ENCODE measurements around the gene SMAD5.

The SMAD5 gene

GRCh38 chr5:136205941-136206340 lies 73.3 kb downstream of the SMAD5 start:
- TF ChIP-seq POU2F2 (IDR thresholded peaks at IDR 0.05; ENCODE audit: low read depth, low read length) (no peak), TAF1 (IDR thresholded peaks at IDR 0.05; ENCODE audit: low read depth, low read length) (no peak), POLR2AphosphoS5 (IDR thresholded peaks at IDR 0.05; ENCODE audit: low read depth, low read length) (no peak), POLR2A (IDR thresholded peaks at IDR 0.05; ENCODE audit: low read depth, low read length) (no peak), PAX5 (IDR thresholded peaks at IDR 0.05; ENCODE audit: insufficient read depth, low read length, severe bottlenecking) (no peak), SPI1 (IDR thresholded peaks at IDR 0.05; ENCODE audit: low read depth, low read length) (no peak)
- DNase-seq (ENCODE audit: insufficient read length, low spot score) (no peak), FAIRE-seq (no peak)

- FAIRE-seq, result no peak
- no peak for TF ChIP-seq SPI1 (IDR thresholded peaks at IDR 0.05; ENCODE audit: low read depth, low read length)
- TF ChIP-seq POLR2A (IDR thresholded peaks at IDR 0.05; ENCODE audit: low read depth, low read length), result no peak
- no peak for TF ChIP-seq PAX5 (IDR thresholded peaks at IDR 0.05; ENCODE audit: insufficient read depth, low read length, severe bottlenecking)
- no peak for TF ChIP-seq POU2F2 (IDR thresholded peaks at IDR 0.05; ENCODE audit: low read depth, low read length)
- no peak for TF ChIP-seq POLR2AphosphoS5 (IDR thresholded peaks at IDR 0.05; ENCODE audit: low read depth, low read length)
- no peak for TF ChIP-seq TAF1 (IDR thresholded peaks at IDR 0.05; ENCODE audit: low read depth, low read length)
- no peak for DNase-seq (ENCODE audit: insufficient read length, low spot score)
Observed at GRCh38 chr5:136206361-136206760, 73.7 kb downstream of the SMAD5 start.

GRCh38 chr5:136207631-136208030 lies 75.0 kb downstream of the SMAD5 start:
- no peak for TF ChIP-seq POLR2A (IDR thresholded peaks at IDR 0.05; ENCODE audit: low read depth, low read length)
- TF ChIP-seq SPI1 (IDR thresholded peaks at IDR 0.05; ENCODE audit: low read depth, low read length), result no peak
- no peak for TF ChIP-seq POLR2AphosphoS5 (IDR thresholded peaks at IDR 0.05; ENCODE audit: low read depth, low read length)
- no peak for TF ChIP-seq PAX5 (IDR thresholded peaks at IDR 0.05; ENCODE audit: insufficient read depth, low read length, severe bottlenecking)
- no peak for TF ChIP-seq POU2F2 (IDR thresholded peaks at IDR 0.05; ENCODE audit: low read depth, low read length)
- TF ChIP-seq TAF1 (IDR thresholded peaks at IDR 0.05; ENCODE audit: low read depth, low read length), result no peak
- FAIRE-seq, result no peak
- no peak for DNase-seq (ENCODE audit: insufficient read length, low spot score)

- no peak for FAIRE-seq
- DNase-seq (ENCODE audit: insufficient read length, low spot score), result no peak
- TF ChIP-seq PAX5 (IDR thresholded peaks at IDR 0.05; ENCODE audit: insufficient read depth, low read length, severe bottlenecking) (no peak), TAF1 (IDR thresholded peaks at IDR 0.05; ENCODE audit: low read depth, low read length) (no peak)
Observed at GRCh38 chr5:136208916-136209315, 76.3 kb downstream of the SMAD5 start.

- FAIRE-seq (no peak), DNase-seq (ENCODE audit: insufficient read length, low spot score) (no peak)
- no peak for TF ChIP-seq POLR2A (IDR thresholded peaks at IDR 0.05; ENCODE audit: low read depth, low read length)
- no peak for TF ChIP-seq TAF1 (IDR thresholded peaks at IDR 0.05; ENCODE audit: low read depth, low read length)
- TF ChIP-seq POLR2AphosphoS5 (IDR thresholded peaks at IDR 0.05; ENCODE audit: low read depth, low read length), result no peak
- TF ChIP-seq PAX5 (IDR thresholded peaks at IDR 0.05; ENCODE audit: insufficient read depth, low read length, severe bottlenecking), result no peak
- TF ChIP-seq POU2F2 (IDR thresholded peaks at IDR 0.05; ENCODE audit: low read depth, low read length), result no peak
- TF ChIP-seq SPI1 (IDR thresholded peaks at IDR 0.05; ENCODE audit: low read depth, low read length), result no peak
Observed at GRCh38 chr5:136209346-136209910, 76.8 kb downstream of the SMAD5 start.

GRCh38 chr5:136210259-136210658 lies 77.6 kb downstream of the SMAD5 start:
- no peak for DNase-seq (ENCODE audit: insufficient read length, low spot score)
- FAIRE-seq, result no peak
- no peak for TF ChIP-seq POLR2A (IDR thresholded peaks at IDR 0.05; ENCODE audit: low read depth, low read length)
- no peak for TF ChIP-seq POLR2AphosphoS5 (IDR thresholded peaks at IDR 0.05; ENCODE audit: low read depth, low read length)
- no peak for TF ChIP-seq SPI1 (IDR thresholded peaks at IDR 0.05; ENCODE audit: low read depth, low read length)
- TF ChIP-seq POU2F2 (IDR thresholded peaks at IDR 0.05; ENCODE audit: low read depth, low read length), result no peak

- TF ChIP-seq POLR2AphosphoS5 (IDR thresholded peaks at IDR 0.05; ENCODE audit: low read depth, low read length) (no peak), POLR2A (IDR thresholded peaks at IDR 0.05; ENCODE audit: low read depth, low read length) (no peak), PAX5 (IDR thresholded peaks at IDR 0.05; ENCODE audit: insufficient read depth, low read length, severe bottlenecking) (no peak), SPI1 (IDR thresholded peaks at IDR 0.05; ENCODE audit: low read depth, low read length) (no peak)
- DNase-seq (ENCODE audit: insufficient read length, low spot score), result no peak
- FAIRE-seq, result no peak
Observed at GRCh38 chr5:136211282-136212040, 78.8 kb downstream of the SMAD5 start.

- no peak for TF ChIP-seq TAF1 (IDR thresholded peaks at IDR 0.05; ENCODE audit: low read depth, low read length)
- TF ChIP-seq POLR2A (IDR thresholded peaks at IDR 0.05; ENCODE audit: low read depth, low read length), result no peak
- no peak for TF ChIP-seq POU2F2 (IDR thresholded peaks at IDR 0.05; ENCODE audit: low read depth, low read length)
- TF ChIP-seq POLR2AphosphoS5 (IDR thresholded peaks at IDR 0.05; ENCODE audit: low read depth, low read length), result no peak
- TF ChIP-seq PAX5 (IDR thresholded peaks at IDR 0.05; ENCODE audit: insufficient read depth, low read length, severe bottlenecking), result no peak
- no peak for TF ChIP-seq SPI1 (IDR thresholded peaks at IDR 0.05; ENCODE audit: low read depth, low read length)
- FAIRE-seq (peak; percentile 94), DNase-seq (ENCODE audit: insufficient read length, low spot score) (peak; percentile 70)
Observed at GRCh38 chr5:136212252-136212721, 79.6 kb downstream of the SMAD5 start.

- TF ChIP-seq POU2F2 (IDR thresholded peaks at IDR 0.05; ENCODE audit: low read depth, low read length), result no peak
- no peak for TF ChIP-seq TAF1 (IDR thresholded peaks at IDR 0.05; ENCODE audit: low read depth, low read length)
- no peak for TF ChIP-seq SPI1 (IDR thresholded peaks at IDR 0.05; ENCODE audit: low read depth, low read length)
- TF ChIP-seq POLR2A (IDR thresholded peaks at IDR 0.05; ENCODE audit: low read depth, low read length), result no peak
- no peak for TF ChIP-seq PAX5 (IDR thresholded peaks at IDR 0.05; ENCODE audit: insufficient read depth, low read length, severe bottlenecking)
- no peak for TF ChIP-seq POLR2AphosphoS5 (IDR thresholded peaks at IDR 0.05; ENCODE audit: low read depth, low read length)
- FAIRE-seq (no peak), DNase-seq (ENCODE audit: insufficient read length, low spot score) (no peak)
Observed at GRCh38 chr5:136213919-136214493, 81.4 kb downstream of the SMAD5 start.
